ENCODE data around the gene BBS9. TPM values are rescaled to one million over a fixed set of nuclear protein-coding genes. Genes with fewer than 3 reads are reported as not detected.

Gene BBS9
- total RNA-seq, 1 experiment from 2014 or later, result 5.7 TPM

DNA sequence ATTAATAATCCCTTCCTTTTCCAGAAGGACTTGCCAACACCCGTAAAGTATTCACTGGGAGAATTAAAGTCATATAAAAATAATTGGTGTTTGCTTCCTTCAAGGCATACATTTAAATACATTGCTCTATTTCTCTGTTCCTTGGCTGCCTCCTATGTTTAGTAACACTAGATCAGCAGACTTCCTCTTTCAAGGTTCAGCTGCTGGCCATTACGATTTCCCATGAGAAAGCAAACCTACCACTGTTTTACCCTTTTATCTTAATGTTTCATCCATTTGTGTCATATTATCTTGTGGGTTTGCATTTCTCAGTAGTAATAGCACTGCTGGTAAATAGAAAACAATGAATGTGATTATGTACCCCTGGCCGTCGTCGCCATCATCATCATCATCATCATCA lies 462.1 kb downstream of the BBS9 start:
- Histone ChIP-seq H3K79me2 (ENCODE audit: low read length) (no peaks in the 10 kb centered on the region), H3K27ac (ENCODE audit: low read length) (peak overlapping the region; percentile 93), H2AFZ (ENCODE audit: low read length) (no peak overlapping the region), H3K4me1 (ENCODE audit: insufficient read depth, low read length) (peaks cover 30% of the 10 kb centered on the region), H3K4me2 (ENCODE audit: low read length) (peak overlapping the region; percentile 52), H4K20me1 (ENCODE audit: low read length) (no peaks in the 10 kb centered on the region), H3K9me3 (ENCODE audit: low read length) (no peaks in the 10 kb centered on the region), H3K9me2 (replicated peaks; ENCODE audit: low read length) (no peaks in the 10 kb centered on the region), H3K9ac (ENCODE audit: low read length) (peak overlapping the region; percentile 66), H3F3A (ENCODE audit: low read length, unreplicated experiment) (no peaks in the 10 kb centered on the region), H3K36me3 (ENCODE audit: low read depth, low read length) (no peaks in the 10 kb centered on the region), H3K27me3 (ENCODE audit: low read length) (no peaks in the 10 kb centered on the region), H3K4me3 (ENCODE audit: low read length) (peak overlapping the region; percentile 5; the same call in 1 of the 2 replicates)
- intact Hi-C loops (cut with micrococcal nuclease), result loop anchor here (1.0 to 5.0 kb wide), 5 partner anchors 78 to 134 kb away; no protein-coding TSS in a partner anchor
- TF ChIP-seq EZH2phosphoT487 (IDR thresholded peaks at IDR 0.05; ENCODE audit: borderline replicate concordance, low read length) (no peak), EZH2 (IDR thresholded peaks at IDR 0.05; ENCODE audit: low read length, unreplicated experiment) (no peak)
- TF ChIP-seq, protein P1, sequence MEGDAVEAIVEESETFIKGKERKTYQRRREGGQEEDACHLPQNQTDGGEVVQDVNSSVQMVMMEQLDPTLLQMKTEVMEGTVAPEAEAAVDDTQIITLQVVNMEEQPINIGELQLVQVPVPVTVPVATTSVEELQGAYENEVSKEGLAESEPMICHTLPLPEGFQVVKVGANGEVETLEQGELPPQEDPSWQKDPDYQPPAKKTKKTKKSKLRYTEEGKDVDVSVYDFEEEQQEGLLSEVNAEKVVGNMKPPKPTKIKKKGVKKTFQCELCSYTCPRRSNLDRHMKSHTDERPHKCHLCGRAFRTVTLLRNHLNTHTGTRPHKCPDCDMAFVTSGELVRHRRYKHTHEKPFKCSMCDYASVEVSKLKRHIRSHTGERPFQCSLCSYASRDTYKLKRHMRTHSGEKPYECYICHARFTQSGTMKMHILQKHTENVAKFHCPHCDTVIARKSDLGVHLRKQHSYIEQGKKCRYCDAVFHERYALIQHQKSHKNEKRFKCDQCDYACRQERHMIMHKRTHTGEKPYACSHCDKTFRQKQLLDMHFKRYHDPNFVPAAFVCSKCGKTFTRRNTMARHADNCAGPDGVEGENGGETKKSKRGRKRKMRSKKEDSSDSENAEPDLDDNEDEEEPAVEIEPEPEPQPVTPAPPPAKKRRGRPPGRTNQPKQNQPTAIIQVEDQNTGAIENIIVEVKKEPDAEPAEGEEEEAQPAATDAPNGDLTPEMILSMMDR (conservative IDR thresholded peaks at IDR 0.05; ENCODE audit: low read depth, low read length), result no peak
- ATAC-seq, result peak; percentile 66
- TSS peak; percentile 52 for BruUV-seq (replicated peaks)
- DNase-seq, result peak; percentile 45
- ChIA-PET POLR2A (ENCODE audit: unreplicated experiment) (interaction anchor here (0.6 kb wide), 1 partner anchor 205 kb away, joined by 9 read pairs; no protein-coding TSS in a partner anchor), CTCF (no interaction called here)

DNA sequence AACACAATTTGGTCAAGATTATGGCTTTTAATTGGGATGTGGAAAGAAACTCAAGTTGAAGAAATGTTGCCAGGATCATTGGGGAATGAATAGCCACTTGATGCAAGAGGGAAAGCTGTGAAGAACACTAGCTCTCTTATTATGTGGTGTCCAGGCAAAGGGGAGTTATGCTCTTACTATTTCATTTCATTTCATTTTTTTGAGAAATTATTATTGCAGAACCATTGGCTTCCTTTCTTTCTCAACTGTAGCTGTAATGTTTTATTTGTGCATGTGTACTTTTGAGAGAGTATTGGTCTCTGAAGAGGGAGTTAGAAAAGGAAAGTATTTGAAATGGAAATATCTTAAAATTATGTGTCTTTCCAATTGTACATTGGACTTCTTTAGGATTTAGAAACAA lies 463.4 kb downstream of the BBS9 start:
- intact Hi-C loops (cut with micrococcal nuclease), result loop anchor here (5.0 kb wide), 1 partner anchor 135 kb away; no protein-coding TSS in a partner anchor

DNA sequence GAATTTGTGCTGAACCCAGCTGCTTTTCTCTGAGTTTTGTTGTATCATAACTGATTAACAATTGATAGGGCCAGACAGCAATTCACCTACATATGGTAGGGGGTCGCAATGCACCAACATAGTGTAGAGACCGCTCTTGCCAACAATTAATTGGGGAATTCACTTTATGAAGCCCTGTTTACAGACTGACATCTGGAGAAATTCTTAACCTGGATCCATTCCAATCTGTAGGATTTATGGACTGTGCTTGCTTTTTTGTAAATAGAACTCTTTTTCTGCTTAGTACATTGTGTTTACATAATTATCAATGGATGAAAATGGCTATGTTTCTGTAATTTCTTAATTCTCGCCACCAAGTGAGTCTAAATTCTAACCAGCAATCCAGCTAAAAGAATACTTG lies 464.2 kb downstream of the BBS9 start:
- Histone ChIP-seq H3K9me2 (replicated peaks; ENCODE audit: low read length) (no peaks in the 10 kb centered on the region), H2AFZ (ENCODE audit: low read length) (no peak overlapping the region), H3K27me3 (ENCODE audit: low read length) (no peaks in the 10 kb centered on the region), H3K9ac (ENCODE audit: low read length) (no peak overlapping the region), H3K36me3 (ENCODE audit: low read depth, low read length) (no peaks in the 10 kb centered on the region), H3K79me2 (ENCODE audit: low read length) (no peaks in the 10 kb centered on the region), H3K27ac (ENCODE audit: low read length) (no peak overlapping the region), H4K20me1 (ENCODE audit: low read length) (no peaks in the 10 kb centered on the region), H3K4me1 (ENCODE audit: insufficient read depth, low read length) (peaks cover 30% of the 10 kb centered on the region), H3K4me3 (ENCODE audit: low read length) (no peak overlapping the region), H3K9me3 (ENCODE audit: low read length) (no peaks in the 10 kb centered on the region), H3F3A (ENCODE audit: low read length, unreplicated experiment) (no peaks in the 10 kb centered on the region), H3K4me2 (ENCODE audit: low read length) (no peak overlapping the region)
- TF ChIP-seq EZH2 (IDR thresholded peaks at IDR 0.05; ENCODE audit: low read length, unreplicated experiment) (no peak), EZH2phosphoT487 (IDR thresholded peaks at IDR 0.05; ENCODE audit: borderline replicate concordance, low read length) (no peak)
- TF ChIP-seq, protein P1 (conservative IDR thresholded peaks at IDR 0.05; ENCODE audit: low read depth, low read length), result no peak
- POLR2A ChIA-PET (ENCODE audit: unreplicated experiment), result no interaction called here
- intact Hi-C loops (cut with micrococcal nuclease), result loop anchor here (5.0 kb wide), 1 partner anchor 136 kb away; no protein-coding TSS in a partner anchor
- DNase-seq (no peak), ATAC-seq (no peak)
- CTCF ChIA-PET, result no interaction called here
- no TSS peak for BruUV-seq (replicated peaks)

More for the DNA sequence above, 463.4 kb downstream of the BBS9 start:
- CTCF ChIA-PET, result no interaction called here
- POLR2A ChIA-PET (ENCODE audit: unreplicated experiment), result no interaction called here
- ATAC-seq, result no peak
- no peak overlapping the region for H3K4me2 ChIP-seq (ENCODE audit: low read length)
- H3K9ac ChIP-seq (ENCODE audit: low read length), result peak overlapping the region; percentile 66
- DNase-seq, result no peak
- H3K9me3 ChIP-seq (ENCODE audit: low read length), result no peaks in the 10 kb centered on the region
- H3K9me2 ChIP-seq (replicated peaks; ENCODE audit: low read length), result no peaks in the 10 kb centered on the region
- no peaks in the 10 kb centered on the region for H3K36me3 ChIP-seq (ENCODE audit: low read depth, low read length)
- H2AFZ ChIP-seq (ENCODE audit: low read length), result no peak overlapping the region
- no peaks in the 10 kb centered on the region for H4K20me1 ChIP-seq (ENCODE audit: low read length)
- no peak overlapping the region for H3K4me3 ChIP-seq (ENCODE audit: low read length)
- H3F3A ChIP-seq (ENCODE audit: low read length, unreplicated experiment), result no peaks in the 10 kb centered on the region
- no TSS peak for BruUV-seq (replicated peaks)
- H3K4me1 ChIP-seq (ENCODE audit: insufficient read depth, low read length), result peaks cover 30% of the 10 kb centered on the region
- no peaks in the 10 kb centered on the region for H3K79me2 ChIP-seq (ENCODE audit: low read length)
- TF ChIP-seq EZH2 (IDR thresholded peaks at IDR 0.05; ENCODE audit: low read length, unreplicated experiment) (no peak), EZH2phosphoT487 (IDR thresholded peaks at IDR 0.05; ENCODE audit: borderline replicate concordance, low read length) (no peak)
- TF ChIP-seq, protein P1 (conservative IDR thresholded peaks at IDR 0.05; ENCODE audit: low read depth, low read length), result no peak
- no peaks in the 10 kb centered on the region for H3K27me3 ChIP-seq (ENCODE audit: low read length)
- H3K27ac ChIP-seq (ENCODE audit: low read length), result peak overlapping the region; percentile 93
